HepG2 (cell line): ENCODE data around the gene CCDC57. TPM values are rescaled to one million over a fixed set of nuclear protein-coding genes. Genes with fewer than 3 reads are reported as not detected.

Experiments
- ATF2 ChIP-seq: sonication (generic); formaldehyde crosslinking; IDR thresholded peaks from 2 replicates; pipeline ENCODE4 v1.4.0; 2020; ENCODE audit warnings: missing genetic modification reagents
- ATF5 ChIP-seq: sonication (generic); formaldehyde crosslinking; IDR thresholded peaks from 2 replicates; pipeline ENCODE4 v1.4.0; 2020; ENCODE audit warnings: mild to moderate bottlenecking, low read depth, missing genetic modification reagents
- CREB1 ChIP-seq, 2 experiments: fragments of 450-650 bp in 1 of 2; IDR thresholded peaks; 2 replicates each; pipeline ENCODE4 v1.6.1; 2016 to 2017; ENCODE audit warnings: control low read depth in 1 of 2, mild to moderate bottlenecking in 1 of 2, missing compliant biosample characterization in 1 of 2, missing genetic modification characterization in 1 of 2
- DZIP1 ChIP-seq: sonication (generic); formaldehyde crosslinking; IDR thresholded peaks from 2 replicates; pipeline ENCODE4 v1.5.0; 2020; ENCODE audit warnings: mild to moderate bottlenecking, missing genetic modification reagents
- HBP1 ChIP-seq: IDR thresholded peaks from 2 replicates; pipeline ENCODE4 v1.6.1; 2016; ENCODE audit warnings: low read depth, control low read depth
- HOXA9 ChIP-seq: sonication (generic); formaldehyde crosslinking; IDR thresholded peaks from 2 replicates; pipeline ENCODE4 v1.8.1; 2022; ENCODE audit warnings: missing genetic modification reagents, mild to moderate bottlenecking, moderate library complexity, borderline replicate concordance
- KIAA2018 ChIP-seq: sonication (generic); formaldehyde crosslinking; IDR thresholded peaks from 2 replicates; pipeline ENCODE4 v1.5.0; 2020; ENCODE audit warnings: mild to moderate bottlenecking, missing genetic modification reagents, borderline replicate concordance
- ONECUT2 ChIP-seq: sonication (generic); formaldehyde crosslinking; IDR thresholded peaks from 2 replicates; pipeline ENCODE4 v1.4.0; 2020; ENCODE audit warnings: missing genetic modification reagents
- RELA ChIP-seq: sonication (generic); formaldehyde crosslinking; IDR thresholded peaks from 2 replicates; pipeline ENCODE4 v1.4.0; 2020; ENCODE audit warnings: missing genetic modification reagents
- ZMYM3 ChIP-seq: sonication (generic); formaldehyde crosslinking; IDR thresholded peaks from 2 replicates; pipeline ENCODE4 v1.5.1; 2020; ENCODE audit warnings: mild to moderate bottlenecking, missing genetic modification reagents
- ZNF431 ChIP-seq: sonication (generic); formaldehyde crosslinking; IDR thresholded peaks from 2 replicates; pipeline ENCODE4 v1.9.0; 2022; ENCODE audit warnings: missing genetic modification reagents, low read depth, mild to moderate bottlenecking, borderline replicate concordance
- ZNF780A ChIP-seq: sonication (generic); formaldehyde crosslinking; IDR thresholded peaks from 2 replicates; pipeline ENCODE4 v1.8.0; 2022; ENCODE audit warnings: mild to moderate bottlenecking, missing genetic modification reagents, moderate library complexity
- ZNF781 ChIP-seq: sonication (generic); formaldehyde crosslinking; IDR thresholded peaks from 2 replicates; pipeline ENCODE4 v1.5.1; 2020; ENCODE audit warnings: borderline replicate concordance, mild to moderate bottlenecking, missing genetic modification reagents; ENCODE audit errors: not compliant biosample characterization
- polyA plus RNA-seq, 8 experiments: library from polyadenylated mRNA; depleted of rRNA in 3 of 8; stranded (reverse) in 7 of 8; unstranded in 1 of 8; fragments of >200 nt; fragmentation: Illumina TruSeq in 4 of 8; extraction: Trizol in 4 of 8; gene quantifications; 2 replicates each; pipeline versions ENCODE4 v1.2.1 to v1.2.3, GENCODE V29; 2011 to 2016; ENCODE audit warnings: low read depth in 4 of 8, missing spikeins in 1 of 8, mixed read lengths in 1 of 8; ENCODE audit not compliant: insufficient read depth in 1 of 8
- total RNA-seq, 5 experiments: library from RNA; depleted of rRNA; stranded (reverse); fragments of >200 nt; fragmentation: Illumina TruSeq; extraction: Trizol; gene quantifications; 2 replicates each; pipeline ENCODE4 v1.2.3, GENCODE V29; 2016; ENCODE audit warnings: low read depth in 1 of 5

CCDC57 gene
- total and polyA plus RNA-seq, 2 of the 13 experiments (the other 11 are each of a cell fraction or from before 2014, with no cell fraction given) = 59.3 to 59.9 TPM

GRCh38 chr17:82153745-82154375 lies 58.8 kb downstream of the CCDC57 start (continued):
- TF ChIP-seq DZIP1 (CRISPR knock-in tag) (no peak), CREB1 (IDR thresholded peaks at IDR 0.05) (no peak), CREB1 (CRISPR knock-in tag; IDR thresholded peaks at IDR 0.05) (no peak), HOXA9 (no peak), HBP1 (0 out of 2 replicates have a peak, but pooled peaks have one; percentile 66), RELA (CRISPR knock-in tag) (no peak), ZMYM3 (CRISPR knock-in tag) (no peak), ATF5 (CRISPR knock-in tag) (no peak), ATF2 (CRISPR knock-in tag) (peak; percentile 69; the same call in 1 of the 2 replicates), ZNF431 (CRISPR knock-in tag) (no peak), ZNF780A (no peak), ONECUT2 (CRISPR knock-in tag) (no peak), KIAA2018 (CRISPR knock-in tag) (no peak), ZNF781 (CRISPR knock-in tag) (no peak)
